ENCODE measurements around the gene ZNF787. TPM values are rescaled to one million over a fixed set of nuclear protein-coding genes. Genes with fewer than 3 reads are reported as not detected.
"Not testable (repeated sequence)": the region's sequence is repeated elsewhere in the genome, so short reads cannot be mapped to it uniquely, and the experiment has no call there.

The ZNF787 gene
- total RNA-seq: 32.6 and 33.3 TPM in 2 replicates

- intact Hi-C loops (cut with micrococcal nuclease): loop anchor here (1.0 to 5.0 kb wide), 3 partner anchors 20 to 864 kb away; partner anchors contain the start of genes PPP6R1, ZNF444 and ZSCAN5A
Observed at GRCh38 chr19:56121180-56122167, at the start of gene ZNF787. Gene ZNF787 (minus strand): TSS chr19:56121295. CDS start chr19:56103217, 18,078 bp downstream.

DNA sequence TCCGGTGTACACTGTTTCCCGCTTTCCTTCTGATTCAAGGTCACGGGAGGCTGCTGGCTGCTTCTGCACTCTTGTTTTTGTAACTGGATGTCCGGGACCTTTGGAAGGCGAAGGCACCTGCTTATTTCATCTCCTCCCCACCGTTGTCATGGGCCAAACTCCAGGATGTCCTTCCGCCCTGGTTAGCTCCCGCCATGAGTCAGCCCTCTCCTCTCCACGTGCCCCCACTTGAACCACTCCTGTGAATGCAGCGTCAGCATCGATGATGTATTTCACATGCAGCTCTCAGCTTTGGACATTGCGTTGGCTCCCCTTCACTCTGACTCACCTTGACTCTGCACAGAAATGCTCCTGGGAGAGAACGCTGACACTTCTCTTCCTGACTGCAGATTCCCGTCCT lies 49.2 kb upstream of the ZNF787 start:
- intact Hi-C loops (cut with micrococcal nuclease): loop anchor here (5.0 kb wide), 1 partner anchor 103 kb away; no protein-coding TSS in a partner anchor

DNA sequence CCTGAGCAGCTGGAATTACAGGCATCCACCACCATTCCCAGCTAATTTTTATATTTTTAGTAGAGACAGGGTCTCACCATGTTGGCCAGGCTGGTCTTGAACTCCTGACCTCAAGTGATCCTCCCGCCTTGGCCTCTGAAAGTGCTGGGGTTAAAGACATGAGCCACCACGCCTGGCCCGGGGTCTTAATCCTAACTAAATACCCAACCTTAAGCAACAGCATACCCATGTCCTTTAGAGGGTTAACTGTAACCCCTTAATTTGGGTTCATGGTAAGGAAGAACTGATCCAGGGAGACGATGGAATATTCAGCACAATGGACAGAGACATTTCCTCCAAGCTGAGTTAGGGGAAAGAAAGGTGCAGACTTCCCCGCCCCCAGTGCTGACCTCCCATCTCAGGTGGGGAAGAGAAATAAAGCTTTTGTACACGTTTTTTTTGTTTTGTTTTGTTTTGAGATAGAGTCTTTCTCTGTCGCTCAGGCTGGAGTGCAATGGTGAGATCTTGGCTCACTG lies 46.0 kb upstream of the ZNF787 start:
- intact Hi-C loops (cut with micrococcal nuclease): no loop called here

DNA sequence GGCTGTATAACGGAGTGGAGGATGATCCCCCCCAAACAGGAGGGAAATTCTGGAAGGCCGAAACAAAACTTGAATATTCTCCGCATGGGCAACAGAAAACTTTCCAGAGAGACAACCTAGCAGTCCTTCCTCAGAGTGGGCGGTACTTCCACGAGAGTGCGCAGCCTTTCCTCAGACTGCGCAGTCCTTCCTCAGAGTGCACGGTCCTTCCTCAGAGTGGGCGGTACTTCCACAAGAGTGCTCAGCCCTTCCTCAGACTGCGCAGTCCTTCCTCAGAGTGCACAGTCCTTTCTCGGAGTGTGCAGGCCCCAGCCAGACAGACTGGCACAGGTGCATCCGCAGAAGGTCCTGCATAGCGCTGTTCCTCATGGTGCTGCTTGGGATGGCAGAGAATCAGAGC lies 42.0 kb upstream of the ZNF787 start:
- intact Hi-C loops (cut with micrococcal nuclease): no loop called here

DNA sequence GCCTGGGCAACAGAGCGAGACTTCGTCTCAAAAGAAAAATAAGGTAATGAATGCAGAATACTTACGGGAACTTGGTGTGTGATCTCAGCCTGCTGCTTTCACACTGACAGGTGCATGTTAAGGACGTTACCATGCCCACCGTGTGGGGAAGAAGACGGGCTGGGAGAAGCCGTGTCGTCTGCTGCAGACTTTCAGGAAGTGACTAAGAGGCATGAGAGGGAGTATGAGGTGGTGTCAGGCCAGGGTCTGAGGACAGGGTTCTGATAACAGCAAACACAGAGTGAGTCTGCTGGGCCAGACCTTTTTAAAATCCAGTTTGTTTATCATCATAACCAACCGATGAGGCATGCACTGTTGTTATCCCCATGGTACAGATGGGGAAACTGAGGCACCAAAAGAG lies 41.2 kb upstream of the ZNF787 start:
- intact Hi-C loops (cut with micrococcal nuclease): no loop called here

DNA sequence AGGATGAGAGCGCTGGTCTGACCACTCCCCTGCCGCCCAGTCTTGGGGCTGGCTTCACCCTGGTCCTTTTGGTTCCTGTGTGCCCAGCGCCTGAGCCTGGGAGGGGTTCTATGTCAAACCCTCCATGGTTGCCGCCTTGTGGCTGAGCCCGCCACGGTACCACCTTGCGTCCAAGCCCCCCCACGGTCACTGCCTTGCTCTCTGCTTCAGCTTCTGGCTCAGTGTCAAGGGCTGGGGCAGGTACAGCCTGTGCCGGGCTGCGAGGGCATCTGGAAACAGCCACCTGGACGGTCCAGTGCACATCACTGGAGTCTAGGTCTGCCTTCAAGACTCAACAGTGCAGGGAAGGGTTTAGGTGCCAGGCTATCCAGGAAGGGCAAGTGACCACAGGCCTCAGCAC lies 40.4 kb upstream of the ZNF787 start:
- intact Hi-C loops (cut with micrococcal nuclease): no loop called here

GRCh38 chr19:56159622-56160271 lies 38.7 kb upstream of the ZNF787 start:
- intact Hi-C loops (cut with micrococcal nuclease): no loop called here

DNA sequence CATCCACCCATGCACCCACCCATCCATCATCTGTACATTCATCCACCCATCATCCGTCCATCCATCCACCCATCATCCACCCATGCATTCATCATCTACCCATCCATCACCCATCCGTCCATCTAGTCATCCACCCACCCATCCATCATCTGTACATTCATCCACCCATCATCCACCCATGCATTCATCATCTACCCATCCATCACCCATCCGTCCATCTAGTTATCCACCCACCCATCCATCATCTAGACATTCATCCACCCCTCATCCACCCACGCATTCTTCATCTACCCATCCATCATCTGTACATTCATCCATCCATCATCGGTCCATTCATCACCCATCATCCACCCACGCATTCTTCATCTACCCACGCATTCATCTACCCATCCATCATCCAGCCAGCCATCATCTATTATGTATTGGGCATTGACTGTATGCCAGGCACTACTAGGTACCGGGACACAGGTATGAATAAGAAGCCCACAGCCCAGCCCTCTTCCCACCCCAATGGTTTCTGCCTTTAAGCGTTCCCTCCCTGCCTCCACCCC lies 38.0 kb upstream of the ZNF787 start:
- intact Hi-C loops (cut with micrococcal nuclease): no loop called here

GRCh38 chr19:56158170-56158757 lies 37.2 kb upstream of the ZNF787 start:
- intact Hi-C loops (cut with micrococcal nuclease): no loop called here

GRCh38 chr19:56156768-56157167 lies 35.7 kb upstream of the ZNF787 start:
- intact Hi-C loops (cut with micrococcal nuclease): no loop called here

DNA sequence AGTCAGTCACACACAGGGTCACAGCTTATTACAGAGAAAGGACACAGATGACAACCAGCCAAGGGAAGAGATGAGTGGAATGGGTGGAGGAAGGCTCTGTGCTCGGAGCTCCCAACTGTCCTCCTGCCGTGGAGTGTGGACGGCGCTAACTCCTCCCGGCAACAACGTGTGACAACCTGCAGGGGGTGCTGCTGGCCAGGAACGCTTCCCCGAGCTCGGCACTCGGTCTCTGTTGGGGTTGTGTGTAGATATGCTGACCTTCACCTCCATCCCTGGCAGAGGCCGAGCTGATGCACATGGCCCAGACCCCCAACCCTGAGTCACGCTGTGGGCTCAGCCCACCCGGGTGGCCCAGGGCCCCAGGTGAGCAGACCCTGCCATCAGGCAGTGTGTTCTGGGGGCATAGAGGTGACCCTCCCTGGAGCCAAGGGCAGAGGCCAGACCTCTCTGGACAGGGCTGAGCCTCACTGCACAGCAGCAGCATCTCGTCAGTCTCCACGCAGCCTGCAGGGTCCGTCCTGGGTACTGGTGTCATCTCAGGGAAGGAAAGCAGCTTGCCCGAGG lies 34.1 kb upstream of the ZNF787 start:
- intact Hi-C loops (cut with micrococcal nuclease): no loop called here

- intact Hi-C loops (cut with micrococcal nuclease): no loop called here
Observed at GRCh38 chr19:56153507-56153906, 32.4 kb upstream of the ZNF787 start.

GRCh38 chr19:56152644-56153043 lies 31.5 kb upstream of the ZNF787 start:
- intact Hi-C loops (cut with micrococcal nuclease): no loop called here

DNA sequence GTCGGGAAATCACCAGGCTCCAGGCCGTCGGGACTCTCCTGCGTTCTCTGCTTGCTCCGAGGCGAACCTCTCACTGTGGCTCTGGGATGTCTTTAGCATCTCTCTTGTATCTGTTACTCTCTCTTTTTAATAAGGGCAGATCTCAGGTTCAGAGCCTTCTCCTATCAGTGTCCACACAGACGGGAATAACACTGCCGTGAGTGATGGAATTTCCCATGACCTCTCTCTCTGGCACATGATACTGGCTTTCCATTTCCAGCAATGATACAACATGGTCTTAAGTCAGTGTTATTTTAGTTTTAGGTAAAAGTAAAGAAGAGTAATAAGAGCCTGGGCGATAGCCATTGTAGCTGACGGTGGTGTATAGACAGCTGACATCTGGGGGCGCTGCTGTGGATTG lies 29.3 kb upstream of the ZNF787 start:
- intact Hi-C loops (cut with micrococcal nuclease): no loop called here

GRCh38 chr19:56149656-56150038 lies 28.6 kb upstream of the ZNF787 start:
- intact Hi-C loops (cut with micrococcal nuclease): no loop called here

GRCh38 chr19:56148955-56149655 lies 28.0 kb upstream of the ZNF787 start:
- intact Hi-C loops (cut with micrococcal nuclease): not testable (repeated sequence)

DNA sequence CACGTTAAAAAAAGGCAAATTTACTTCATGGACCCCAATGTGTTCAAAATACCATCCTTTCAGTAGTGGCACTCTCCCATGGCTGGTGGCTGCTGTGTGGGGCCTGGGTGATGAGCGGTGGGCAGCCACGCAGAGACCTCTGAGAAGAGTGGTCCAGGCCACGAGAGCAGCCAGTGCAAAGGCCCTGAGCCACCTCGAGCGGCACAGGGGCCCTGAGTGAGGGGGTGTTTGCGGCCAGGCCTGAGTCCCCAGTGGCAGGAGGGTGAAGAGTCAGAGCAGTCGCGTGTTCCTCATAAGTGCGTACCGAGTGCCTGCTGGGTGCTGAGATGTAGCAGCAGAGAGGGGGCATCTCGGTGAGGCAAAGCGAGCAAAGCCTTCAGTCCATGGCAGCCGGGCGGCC lies 27.0 kb upstream of the ZNF787 start:
- intact Hi-C loops (cut with micrococcal nuclease): no loop called here

- intact Hi-C loops (cut with micrococcal nuclease): no loop called here
Observed at GRCh38 chr19:56147307-56147706, 26.2 kb upstream of the ZNF787 start.

DNA sequence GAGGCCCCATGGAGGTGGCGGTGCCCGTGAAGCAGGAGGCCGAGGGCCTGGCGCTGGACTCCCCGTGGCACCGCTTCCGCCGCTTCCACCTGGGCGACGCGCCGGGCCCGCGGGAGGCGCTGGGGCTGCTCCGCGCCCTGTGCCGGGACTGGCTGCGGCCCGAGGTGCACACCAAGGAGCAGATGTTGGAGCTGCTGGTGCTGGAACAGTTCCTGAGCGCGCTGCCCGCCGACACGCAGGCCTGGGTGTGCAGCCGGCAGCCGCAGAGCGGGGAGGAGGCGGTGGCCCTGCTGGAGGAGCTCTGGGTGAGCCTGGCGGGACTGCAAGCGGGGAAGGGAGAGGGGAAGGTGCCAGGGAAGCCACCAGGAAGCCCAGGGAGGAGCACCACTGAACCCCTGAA lies 25.8 kb upstream of the ZNF787 start:
- intact Hi-C loops (cut with micrococcal nuclease): no loop called here

GRCh38 chr19:56145698-56146097 lies 24.6 kb upstream of the ZNF787 start:
- intact Hi-C loops (cut with micrococcal nuclease): no loop called here
